ENCODE measurements around the gene CRYBA2.

GRCh38 chr2:219030177-219030940, 37.1 kb upstream of the CRYBA2 start:
- TF ChIP-seq POLR2AphosphoS5 (IDR thresholded peaks at IDR 0.05; ENCODE audit: borderline replicate concordance, low read depth, low read length) = no peak
- TF ChIP-seq EZH2 (IDR thresholded peaks at IDR 0.05) = no peak
- TF ChIP-seq FOXP2 (optimal IDR thresholded peaks at IDR 0.05; ENCODE audit: control extremely low read depth, extremely low read length, insufficient read depth) = no peak
